GM12878 (cell line): ENCODE results near the gene TELO2. TPM values are rescaled to one million over a fixed set of nuclear protein-coding genes. Genes with fewer than 3 reads are reported as not detected.

ENCODE experiments used
- ATAC-seq: fragments of 200-7000 bp; cut with Tn5 transposase; 3 replicates; pipeline ENCODE4 v1.9.1; 2020; ENCODE audit warnings: mild to moderate bottlenecking, moderate library complexity
- BruUV-seq: library from RNA; stranded (reverse); fragments of 400-500 nt; replicated peaks from 2 replicates; lab custom pipeline; 2021; lab: Mats Ljungman, UMichigan
- CTCF ChIA-PET: fragments of 300-600 bp; sonication (Branson Sonifier 250); formaldehyde crosslinking; extraction: SDS; loops from one replicate; lab custom pipeline; 2021; ENCODE audit warnings: inconsistent platforms; lab: Yijun Ruan, JAX
- POLR2A ChIA-PET: fragments of 350-600 bp; formaldehyde crosslinking; extraction: SDS; loops from one replicate; lab custom pipeline; 2021; ENCODE audit warnings: inconsistent platforms; lab: Charles Lee
- RAD21 ChIA-PET: fragments of 300-600 bp; sonication (Branson Sonifier 250); formaldehyde crosslinking; loops from one replicate; lab custom pipeline; 2023; ENCODE audit warnings: antibody characterized with exemption; ENCODE audit not compliant: unreplicated experiment; lab: Charles Lee
- SMC1A ChIA-PET: fragments of 300-600 bp; sonication (Branson Sonifier 250); formaldehyde crosslinking; loops from one replicate; lab custom pipeline; 2023; ENCODE audit not compliant: unreplicated experiment, uncharacterized antibody; lab: Charles Lee
- DNase-seq: peaks from one replicate; pipeline ENCODE4 v3.0.0-alpha.2; 2011; ENCODE audit warnings: low read depth, low spot score
- FAIRE-seq: peaks from 3 replicates; lab custom pipeline; 2011; peaks lifted over from hg19 to GRCh38; lab: Jason Lieb, UNC
- H2AFZ ChIP-seq: 2 replicates; pipeline ENCODE4 v1.6.0; 2011; ENCODE audit warnings: low read depth, low read length, control low read depth; ENCODE audit not compliant: control insufficient read depth
- H3K27ac ChIP-seq: 2 replicates; pipeline ENCODE4 v1.5.1; 2011; ENCODE audit warnings: control low read depth; ENCODE audit not compliant: control insufficient read depth, insufficient read depth
- H3K27me3 ChIP-seq, 2 experiments: replicated peaks in 1 of 2; 2 replicates each; pipeline versions ENCODE4 v1.6.0 to v1.6.1; 2011; ENCODE audit warnings: low read length in 1 of 2; ENCODE audit not compliant: control insufficient read depth in 2 of 2, insufficient read depth in 2 of 2
- H3K36me3 ChIP-seq, 2 experiments: 2 replicates each; pipeline ENCODE4 v1.5.1; 2011; ENCODE audit warnings: low read length in 1 of 2; ENCODE audit not compliant: control insufficient read depth in 2 of 2, insufficient read depth in 2 of 2
- H3K4me1 ChIP-seq: 2 replicates; pipeline ENCODE4 v1.6.1; 2011; ENCODE audit warnings: mild to moderate bottlenecking, low read length, moderate library complexity, mixed read lengths; ENCODE audit not compliant: control insufficient read depth, insufficient read depth
- H3K4me2 ChIP-seq: 2 replicates; pipeline ENCODE4 v1.6.0; 2011; ENCODE audit warnings: control low read depth; ENCODE audit not compliant: control insufficient read depth, insufficient read depth
- H3K4me3 ChIP-seq: fragments of 200-600 bp; sonication (generic); 2 replicates; pipeline ENCODE4 v1.5.1; 2016
- H3K79me2 ChIP-seq: 2 replicates; pipeline ENCODE4 v1.6.0; 2011; ENCODE audit warnings: low read length; ENCODE audit not compliant: control insufficient read depth, insufficient read depth
- H3K9ac ChIP-seq: 2 replicates; pipeline ENCODE4 v1.8.0; 2011; ENCODE audit warnings: low read length, control low read depth, mixed read lengths; ENCODE audit not compliant: control insufficient read depth, insufficient read depth
- H3K9me3 ChIP-seq: replicated peaks from 3 replicates; pipeline ENCODE4 v1.5.1; 2011; ENCODE audit warnings: mild to moderate bottlenecking, low read length; ENCODE audit not compliant: control insufficient read depth, insufficient read depth
- H4K20me1 ChIP-seq: 2 replicates; pipeline ENCODE4 v1.6.0; 2011; ENCODE audit not compliant: control insufficient read depth, insufficient read depth
- BCL11A ChIP-seq: IDR thresholded peaks from 2 replicates; pipeline ENCODE4 v1.6.1; 2011; ENCODE audit warnings: low read depth, low read length
- HCFC1 ChIP-seq: fragments of 150-350 bp; IDR thresholded peaks from 2 replicates; pipeline ENCODE4 v1.6.1; 2014; ENCODE audit warnings: low read length
- HDAC6 ChIP-seq: fragments of 200-600 bp; sonication (generic); IDR thresholded peaks from one replicate; pipeline ENCODE4 v1.8.0; 2017; ENCODE audit warnings: antibody characterized with exemption; ENCODE audit not compliant: unreplicated experiment
- HDGF ChIP-seq: fragments of 450-650 bp; IDR thresholded peaks from 2 replicates; pipeline ENCODE4 v1.6.1; 2016; ENCODE audit warnings: antibody characterized with exemption
- KLF5 ChIP-seq: fragments of 450-650 bp; IDR thresholded peaks from 2 replicates; pipeline ENCODE4 v1.6.1; 2014; ENCODE audit warnings: mild to moderate bottlenecking; ENCODE audit not compliant: partially characterized antibody
- MLLT1 ChIP-seq: fragments of 450-650 bp; IDR thresholded peaks from 2 replicates; pipeline ENCODE4 v1.6.1; 2016; ENCODE audit warnings: mild to moderate bottlenecking
- NFYA ChIP-seq: IDR thresholded peaks from 2 replicates; pipeline ENCODE4 v1.6.1; 2011; ENCODE audit warnings: low read depth, mild to moderate bottlenecking, low read length, improper control_type of control experiment, borderline replicate concordance
- NKRF ChIP-seq: fragments of 450-650 bp; conservative IDR thresholded peaks from 2 replicates; pipeline ENCODE4 v1.6.1; 2017; ENCODE audit warnings: mild to moderate bottlenecking, moderate library complexity
- PML ChIP-seq: IDR thresholded peaks from 2 replicates; pipeline ENCODE4 v1.6.1; 2012; ENCODE audit warnings: low read length, inconsistent platforms
- SIN3A ChIP-seq: IDR thresholded peaks from 2 replicates; pipeline ENCODE4 v1.6.1; 2012; ENCODE audit warnings: low read depth, low read length, improper control_type of control experiment
- SKIL ChIP-seq: fragments of 450-650 bp; IDR thresholded peaks from 2 replicates; pipeline ENCODE4 v1.6.1; 2017; ENCODE audit warnings: mild to moderate bottlenecking, low read depth, inconsistent platforms; ENCODE audit not compliant: poor library complexity, severe bottlenecking
- SPI1 ChIP-seq: IDR thresholded peaks from 2 replicates; pipeline ENCODE4 v1.6.1; 2011; ENCODE audit warnings: low read depth, mild to moderate bottlenecking, low read length, moderate library complexity, borderline replicate concordance; ENCODE audit not compliant: insufficient read depth
- SREBF2 ChIP-seq: IDR thresholded peaks from 2 replicates; pipeline ENCODE4 v1.6.1; 2012; ENCODE audit warnings: mild to moderate bottlenecking, low read length
- SRF ChIP-seq, 2 experiments: IDR thresholded peaks; 2 replicates each; pipeline ENCODE4 v1.6.1; 2011; ENCODE audit warnings: low read depth in 2 of 2, low read length in 2 of 2, mild to moderate bottlenecking in 1 of 2, moderate library complexity in 1 of 2
- ZNF217 ChIP-seq: fragments of 450-650 bp; IDR thresholded peaks from 2 replicates; pipeline ENCODE4 v1.6.1; 2017; ENCODE audit warnings: antibody characterized with exemption, mild to moderate bottlenecking
- ZSCAN29 ChIP-seq: fragments of 450-650 bp; IDR thresholded peaks from 2 replicates; pipeline ENCODE4 v1.6.1; 2017; ENCODE audit warnings: mild to moderate bottlenecking, moderate library complexity
- WGBS: methylation state at CpG from one replicate; pipeline ENCODE4 v1.1.6; 2016; ENCODE audit warnings: low lambda C conversion rate; ENCODE audit not compliant: insufficient replicate concordance, insufficient coverage; ENCODE audit errors: missing lambda C conversion rate; 5-methylcytosine and 5-hydroxymethylcytosine counted together
- in situ Hi-C: fragments of 300-500 bp; cut with MboI; formaldehyde crosslinking; loops from 9 replicates; pipeline ENCODE4 v1.14.3; 2018; ENCODE audit warnings: mixed read lengths
- intact Hi-C: fragments of 100-400 bp; cut with micrococcal nuclease; formaldehyde crosslinking; loops from one replicate; pipeline ENCODE4 v1.14.2; 2022; ENCODE audit not compliant: unreplicated experiment
- polyA plus RNA-seq, 11 experiments: library from polyadenylated mRNA; depleted of rRNA in 4 of 11; unstranded in 6 of 11; stranded (reverse) in 5 of 11; fragments of >200 nt; fragmentation: Nextera tagmentation in 4 of 11; fragmentation: Illumina TruSeq in 1 of 11; extraction: Ambion mirVana in 4 of 11; extraction: Trizol in 1 of 11; gene quantifications; 1 replicate in 1 of 11; 2 replicates in 10 of 11; pipeline versions ENCODE4 v1.2.1 to v1.2.3, GENCODE V29; 2011 to 2016; ENCODE audit warnings: inconsistent platforms in 2 of 11, missing spikeins in 2 of 11, low read depth in 1 of 11
- total RNA-seq, 4 experiments: library from RNA; depleted of rRNA in 3 of 4; stranded (reverse); fragments of >200 nt in 3 of 4; fragmentation: Illumina TruSeq in 1 of 4; extraction: Trizol in 1 of 4; gene quantifications; 2 replicates each; pipeline versions ENCODE4 v1.2.1 to v1.2.3, GENCODE V29; 2013 to 2021

Gene TELO2
- total and polyA plus RNA-seq, 10 of the 15 experiments (the other 5 are each of a cell fraction or from before 2014, with no cell fraction given): 0.55 to 72.8 (median 18.6) TPM

GRCh38 chr16:1553946-1554825, 61.0 kb downstream of the TELO2 start:
- no peak overlapping the region for H3K9ac ChIP-seq
- intact Hi-C loops: no loop called here
- TF ChIP-seq SRF (IDR thresholded peaks at IDR 0.05; ENCODE audit: low read depth in 2 of 2, low read length in 2 of 2) (no peak), KLF5 (no peak), HDAC6 (no peak), ZNF217 (no peak), SPI1 (no peak), SIN3A (no peak), PML (no peak), HDGF (no peak), MLLT1 (no peak), BCL11A (no peak), NFYA (no peak), HCFC1 (no peak), NKRF (no peak), ZSCAN29 (no peak), SREBF2 (no peak), SKIL (no peak)
- ATAC-seq (no peak), DNase-seq (no peak), FAIRE-seq (no peak)
- in situ Hi-C loops: no loop called here
- 88% methylated on average over 19 of the region's 19 CpGs for WGBS
- ChIA-PET SMC1A (no interaction called here), POLR2A (no interaction called here), RAD21 (no interaction called here), CTCF (no interaction called here)
- no peaks in the 10 kb centered on the region for H3K9me3 ChIP-seq
- no peak overlapping the region for H3K4me3 ChIP-seq
- no peak overlapping the region for H3K27ac ChIP-seq
- H3K36me3 ChIP-seq: no peaks in the 10 kb centered on the region
- H2AFZ ChIP-seq: no peak overlapping the region
- H3K79me2 ChIP-seq: no peaks in the 10 kb centered on the region
- H3K27me3 ChIP-seq: no peaks in the 10 kb centered on the region
- no TSS peak for BruUV-seq
- H3K4me1 ChIP-seq: no peaks in the 10 kb centered on the region
- H3K4me2 ChIP-seq: no peak overlapping the region
- no peaks in the 10 kb centered on the region for H4K20me1 ChIP-seq
